HG02642 (cell line): Measurements from ENCODE around the gene SPARC.

Source experiments
- ATAC-seq: cut with Tn5 transposase; IDR thresholded peaks from one replicate; pipeline ENCODE4 v1.9.1; 2021; ENCODE audit warnings: mild to moderate bottlenecking; ENCODE audit not compliant: unreplicated experiment, poor library complexity

Gene SPARC

DNA sequence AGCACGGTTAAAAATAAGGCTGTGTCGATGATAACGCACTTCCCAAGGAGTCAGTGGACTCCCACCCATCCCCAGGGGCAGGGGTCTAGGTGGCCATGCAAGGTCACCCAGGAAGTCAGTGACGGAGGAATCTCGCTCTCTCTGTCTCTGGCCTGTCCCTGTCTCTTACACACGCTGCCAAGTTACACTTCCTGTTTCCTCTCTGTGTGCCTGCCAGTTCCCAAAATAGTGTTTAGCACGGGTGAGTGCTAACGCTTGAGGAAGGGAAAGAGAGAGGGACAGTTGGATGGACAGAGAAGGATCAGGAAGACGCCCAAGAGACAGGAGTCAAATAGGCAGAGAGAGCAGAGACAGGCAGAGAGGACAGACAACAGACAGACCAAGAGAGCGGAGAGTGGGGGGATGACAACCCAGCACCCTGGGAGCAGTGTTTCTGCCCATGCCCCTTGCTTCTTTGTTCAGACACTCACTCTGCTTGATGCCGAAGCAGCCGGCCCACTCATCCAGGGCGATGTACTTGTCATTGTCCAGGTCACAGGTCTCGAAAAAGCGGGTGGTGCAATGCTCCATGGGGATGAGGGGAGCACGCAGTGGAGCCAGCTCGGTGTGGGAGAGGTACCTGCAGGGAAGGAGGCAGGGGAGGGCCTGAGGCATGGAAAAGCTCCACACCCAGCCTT, 23.0 kb downstream of the SPARC start:
- no peak for ATAC-seq

DNA sequence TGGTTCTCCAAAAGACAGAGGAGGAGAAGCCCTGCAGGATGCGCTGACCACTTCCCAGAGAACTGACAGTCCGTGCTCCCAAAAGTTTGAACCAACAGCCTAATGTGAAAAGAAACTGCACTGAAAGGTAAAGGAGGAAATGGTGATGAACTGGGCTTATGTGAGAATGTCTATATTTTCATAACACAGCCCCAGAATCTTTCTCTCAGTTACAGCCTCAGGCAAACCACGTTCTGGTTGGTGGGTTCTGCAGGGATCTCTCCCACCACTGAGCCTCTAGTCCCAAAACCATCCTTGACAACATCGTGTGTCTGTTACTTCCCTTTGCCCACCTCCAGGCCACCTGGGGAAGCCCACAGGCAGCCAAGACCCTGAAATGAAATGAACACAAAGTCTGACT, 23.9 kb downstream of the SPARC start:
- peak; percentile 43 for ATAC-seq

DNA sequence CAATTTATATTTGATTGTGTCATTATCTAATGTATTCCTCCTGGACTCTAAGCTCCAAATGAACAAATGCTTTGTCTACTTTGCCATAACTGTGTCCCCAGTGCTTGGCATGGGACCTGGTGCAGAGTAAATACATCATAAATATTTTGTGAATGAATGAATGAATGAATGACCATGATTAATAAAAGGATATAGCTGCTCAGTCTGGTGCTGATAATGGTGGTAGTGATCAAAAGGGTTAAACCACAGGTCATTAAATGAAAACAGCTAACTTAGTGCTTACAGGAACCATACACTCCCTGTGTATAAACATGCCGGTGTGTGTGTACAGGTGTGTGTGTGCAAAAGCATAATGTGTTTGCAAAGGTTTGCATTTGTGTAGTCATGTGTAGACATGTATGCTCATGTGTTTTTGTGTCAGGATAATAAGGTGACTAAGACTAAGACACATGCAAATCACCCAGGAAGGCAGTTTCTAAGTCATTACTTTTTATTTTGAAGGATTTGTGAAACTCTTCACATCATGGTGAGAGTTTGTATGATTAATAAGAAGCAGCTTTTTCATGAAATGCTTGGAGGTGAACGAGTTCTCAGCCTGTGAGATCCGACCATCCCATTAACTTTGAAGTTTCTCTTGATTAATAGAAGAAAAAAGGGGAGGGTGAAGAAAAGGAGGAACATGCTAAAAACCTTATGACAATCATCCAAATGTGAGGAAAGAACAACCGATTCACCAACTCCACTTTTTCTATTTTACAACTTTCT, 24.6 kb downstream of the SPARC start:
- ATAC-seq, result peak; percentile 60

DNA sequence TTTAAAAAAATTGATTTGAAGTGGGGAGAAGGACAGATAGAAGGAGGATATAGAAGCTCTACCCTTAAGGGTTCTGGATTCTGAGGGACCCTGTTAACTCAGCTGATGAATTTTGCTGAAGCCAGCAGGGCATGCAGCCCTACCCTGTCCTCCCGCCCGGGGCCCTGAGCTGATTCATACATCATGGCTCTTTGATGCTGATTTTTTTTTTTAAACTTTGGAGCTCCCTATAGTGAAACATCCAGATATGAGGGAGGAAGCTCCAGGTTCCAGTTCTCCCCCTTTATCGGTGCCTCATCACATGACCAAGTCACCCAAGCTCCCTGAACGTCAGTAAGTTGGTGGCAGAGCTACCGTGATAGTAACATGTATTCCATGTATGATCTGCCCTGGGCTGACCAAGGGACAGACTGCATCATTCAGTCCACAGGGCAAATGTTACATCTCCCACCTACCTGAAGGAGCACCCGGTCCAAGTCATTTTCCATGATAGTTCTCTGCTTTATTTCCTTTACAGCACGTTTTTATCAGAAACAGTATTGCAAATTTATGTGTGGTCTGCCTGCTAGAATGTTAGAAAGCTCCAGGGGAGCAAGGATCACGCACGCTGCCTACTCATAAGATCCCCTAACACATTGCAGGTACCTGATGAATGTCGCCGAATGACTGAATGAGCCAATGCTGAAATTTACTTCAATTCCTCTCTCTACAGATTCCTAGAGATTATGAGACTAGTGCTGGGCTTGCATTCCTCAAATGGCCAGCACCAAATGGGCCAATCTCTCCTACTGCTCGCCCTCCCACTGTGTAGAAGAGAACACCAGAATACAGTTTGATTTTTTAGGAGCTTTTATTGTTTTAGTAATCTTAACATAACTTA, 25.9 kb downstream of the SPARC start:
- no peak for ATAC-seq

DNA sequence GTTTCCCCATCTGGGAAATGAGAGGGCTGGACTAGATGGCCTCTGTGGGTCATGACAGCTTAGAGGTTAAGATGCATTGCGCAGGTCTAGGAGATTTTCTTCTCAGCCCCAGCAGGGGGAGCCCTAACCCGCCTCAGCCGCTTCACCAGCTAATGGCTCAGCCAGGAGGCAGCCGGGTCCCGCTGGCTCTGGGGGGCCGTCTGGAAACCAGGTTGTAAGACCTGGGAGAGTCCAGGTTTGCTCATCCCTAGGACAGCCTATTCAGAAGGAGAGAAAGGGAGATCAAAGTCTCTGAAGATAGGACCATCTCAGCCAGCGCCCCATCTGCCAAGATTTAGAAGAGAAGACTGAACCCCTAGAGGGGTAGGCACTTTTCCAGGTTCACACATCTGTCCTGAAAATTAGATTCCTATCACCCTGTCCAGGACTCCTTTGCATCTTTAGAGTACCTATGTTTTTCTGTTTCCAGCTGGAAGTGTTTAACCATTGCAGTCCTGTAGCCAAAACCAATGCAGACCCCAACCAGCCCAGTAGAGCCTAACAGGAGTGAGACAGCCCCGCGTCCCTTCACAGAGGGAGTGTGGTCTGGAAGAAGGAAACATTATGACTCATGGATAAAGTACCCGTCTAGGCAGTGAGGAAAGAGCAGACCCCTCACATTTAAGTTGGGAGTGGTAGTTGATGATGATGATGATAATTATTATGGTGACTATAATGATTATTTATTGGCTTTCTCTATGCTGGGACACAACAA, 27.5 kb downstream of the SPARC start:
- peak; percentile 65 for ATAC-seq

DNA sequence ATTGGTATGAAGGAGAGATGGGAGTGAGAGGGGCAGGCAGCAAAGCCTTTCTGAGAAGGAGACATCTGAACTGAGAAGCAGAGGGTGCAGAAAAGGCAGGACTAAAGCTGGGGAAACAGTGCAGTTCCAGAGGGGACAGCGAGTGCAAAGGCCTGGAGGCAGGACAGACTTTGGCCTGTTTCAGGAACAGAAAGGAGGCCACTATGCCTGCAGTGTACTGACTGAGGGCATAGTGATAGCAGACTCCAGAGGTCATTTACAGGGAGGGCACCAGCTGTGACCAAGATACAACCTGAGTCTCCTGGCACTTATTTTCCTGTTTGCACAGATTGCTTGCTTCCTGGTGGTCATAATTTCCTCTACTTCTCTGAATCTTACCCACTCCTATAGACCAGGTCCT, 29.6 kb downstream of the SPARC start:
- ATAC-seq, result no peak

DNA sequence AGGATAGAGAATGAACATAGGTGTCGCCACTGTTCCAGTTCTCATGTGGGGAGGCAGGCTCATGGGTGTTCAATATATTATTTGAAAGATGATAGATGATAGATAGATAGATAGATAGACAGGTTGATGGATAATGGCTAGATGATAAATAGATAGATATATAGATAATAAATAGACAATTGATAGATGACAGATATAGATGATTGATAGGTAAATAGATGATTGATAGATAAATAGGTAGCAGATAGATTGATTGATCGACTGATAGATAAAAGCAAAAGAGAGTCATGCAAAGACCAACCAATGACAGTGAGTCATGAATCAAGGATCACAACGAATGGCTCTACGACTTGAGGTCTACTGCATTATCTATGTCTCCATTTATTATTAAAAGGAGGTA, 30.4 kb downstream of the SPARC start:
- no peak for ATAC-seq

DNA sequence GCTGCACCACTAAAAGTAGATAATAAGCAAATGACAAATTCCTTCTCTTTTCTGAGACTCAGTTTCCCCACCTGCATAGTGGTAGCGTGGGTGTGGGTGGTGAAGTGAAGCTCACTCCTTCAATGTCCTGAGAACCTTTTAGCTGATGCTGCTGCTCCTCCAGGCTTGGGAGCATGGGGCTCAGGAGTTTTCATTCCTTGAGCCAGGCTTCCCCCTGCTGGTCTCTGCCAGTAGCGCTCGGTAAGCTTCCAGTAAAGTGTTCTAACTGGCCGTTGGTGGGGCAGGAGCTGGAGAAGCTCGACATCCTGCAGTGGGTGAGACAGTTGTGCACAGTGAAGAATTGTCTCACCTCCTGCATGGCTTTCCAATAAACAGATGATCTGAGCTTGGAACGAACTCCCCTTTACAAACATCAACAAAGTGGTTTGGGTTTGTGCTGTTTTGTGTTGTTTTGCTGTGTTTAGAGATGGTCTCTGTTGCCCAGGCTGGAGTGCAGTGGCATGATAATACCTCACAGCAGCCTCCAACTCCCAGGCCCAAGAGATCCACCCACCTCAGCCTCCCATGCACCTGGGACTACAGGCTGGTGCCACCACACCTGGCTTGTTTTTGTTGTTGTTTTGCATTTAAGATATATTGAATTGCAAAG, 34.6 kb downstream of the SPARC start:
- peak; percentile 94 for ATAC-seq

DNA sequence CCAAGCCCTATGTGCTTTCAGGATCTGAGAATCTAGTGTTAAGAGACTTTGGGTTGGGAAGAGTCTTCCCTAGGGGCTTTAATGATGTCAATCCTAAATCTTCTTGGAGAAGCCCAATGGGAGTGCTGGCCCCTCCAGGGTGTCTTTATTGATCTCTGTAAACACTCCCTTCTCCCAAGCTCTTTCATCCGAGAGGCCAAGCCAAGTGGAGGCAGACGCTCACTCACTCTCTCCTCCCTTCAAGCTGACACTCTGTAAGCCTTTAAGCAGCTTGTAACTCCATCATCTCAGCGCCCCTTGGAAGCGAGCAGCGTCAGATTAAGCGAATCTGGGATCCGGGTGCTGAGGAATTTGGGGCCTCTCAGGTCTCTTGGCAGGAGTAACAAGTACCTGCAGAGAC, 37.7 kb downstream of the SPARC start:
- no peak for ATAC-seq

DNA sequence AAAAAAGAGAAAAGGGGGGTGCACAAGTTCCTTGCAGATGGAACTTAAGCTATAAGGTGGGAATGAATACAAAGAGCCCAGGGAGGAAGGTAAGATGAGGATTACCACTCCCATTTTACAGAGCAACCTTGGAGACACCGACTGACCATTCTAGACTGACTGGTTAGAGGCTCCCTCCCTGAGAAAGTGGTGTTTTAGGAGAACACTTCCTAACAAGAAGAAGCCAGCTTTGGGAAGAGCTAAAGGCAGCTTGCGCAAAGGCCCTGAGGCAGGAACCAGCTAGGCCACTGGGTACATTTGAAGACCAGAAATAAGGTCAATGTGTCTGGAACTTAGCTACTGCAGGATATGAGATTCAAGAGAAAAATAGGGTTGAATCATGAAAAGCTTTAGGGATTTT, 38.6 kb downstream of the SPARC start:
- no peak for ATAC-seq

DNA sequence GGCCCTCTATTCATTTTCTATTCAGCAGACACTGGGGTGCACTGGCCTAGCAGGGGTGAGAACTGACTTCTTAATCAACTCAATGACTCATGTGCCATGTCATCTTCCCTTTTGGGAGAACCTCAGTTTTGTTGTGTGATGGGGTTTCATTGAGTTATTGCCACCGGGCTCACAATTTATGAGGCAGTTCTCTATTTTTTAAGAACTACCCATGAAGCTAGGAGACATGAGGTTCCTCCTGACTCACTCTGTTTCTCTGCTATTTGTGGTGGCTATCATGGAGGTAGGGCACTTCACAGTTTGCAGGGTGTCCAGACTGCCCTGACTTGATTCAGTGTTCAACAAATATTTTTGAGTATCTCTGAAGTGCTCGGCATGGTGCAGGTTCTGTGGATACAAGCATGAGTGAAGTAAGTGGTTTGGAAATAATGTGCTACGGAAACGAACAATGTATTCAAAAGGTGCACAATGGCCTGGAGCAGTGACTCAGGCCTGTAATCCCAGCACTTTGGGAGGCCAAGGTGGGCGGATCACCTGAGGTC, 39.3 kb downstream of the SPARC start:
- no peak for ATAC-seq

DNA sequence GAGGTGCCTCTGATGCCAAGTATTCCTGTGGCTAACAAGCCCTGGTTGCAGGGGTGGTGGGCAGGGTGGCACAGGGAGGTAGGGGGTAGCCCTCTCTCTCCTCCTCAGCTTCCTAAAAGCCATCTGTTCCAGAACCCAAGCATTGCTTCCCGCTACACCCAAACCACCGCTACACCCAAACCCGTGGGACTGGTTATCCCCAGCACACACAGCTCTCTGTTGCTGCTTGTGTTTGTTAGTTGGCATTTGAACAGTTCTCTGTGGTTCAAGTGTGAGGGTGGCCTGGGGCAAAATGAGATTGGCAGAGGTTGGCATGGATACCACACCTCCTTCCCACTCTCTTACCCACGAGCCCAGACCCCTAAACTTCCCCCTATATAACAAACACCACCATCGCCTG, 40.4 kb downstream of the SPARC start:
- ATAC-seq, result no peak

DNA sequence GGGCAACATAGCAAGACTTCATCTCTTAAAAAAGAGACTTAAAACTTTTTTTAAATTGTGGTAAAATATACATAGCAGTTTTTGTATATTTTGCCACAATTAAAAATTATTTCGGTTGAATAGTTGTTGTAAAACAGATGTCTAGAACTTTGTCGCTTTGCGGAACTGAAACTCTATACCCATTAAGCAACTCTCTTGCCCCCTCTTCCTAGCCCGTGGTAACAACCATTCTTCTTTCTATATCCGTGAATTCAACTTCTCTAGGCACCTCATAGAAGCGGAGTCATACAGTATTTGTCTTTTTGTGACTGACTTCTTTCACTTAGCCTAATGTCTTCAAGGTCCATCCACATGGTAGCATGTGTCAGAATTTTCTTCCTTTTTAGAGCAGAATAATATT, 43.3 kb downstream of the SPARC start:
- no peak for ATAC-seq

DNA sequence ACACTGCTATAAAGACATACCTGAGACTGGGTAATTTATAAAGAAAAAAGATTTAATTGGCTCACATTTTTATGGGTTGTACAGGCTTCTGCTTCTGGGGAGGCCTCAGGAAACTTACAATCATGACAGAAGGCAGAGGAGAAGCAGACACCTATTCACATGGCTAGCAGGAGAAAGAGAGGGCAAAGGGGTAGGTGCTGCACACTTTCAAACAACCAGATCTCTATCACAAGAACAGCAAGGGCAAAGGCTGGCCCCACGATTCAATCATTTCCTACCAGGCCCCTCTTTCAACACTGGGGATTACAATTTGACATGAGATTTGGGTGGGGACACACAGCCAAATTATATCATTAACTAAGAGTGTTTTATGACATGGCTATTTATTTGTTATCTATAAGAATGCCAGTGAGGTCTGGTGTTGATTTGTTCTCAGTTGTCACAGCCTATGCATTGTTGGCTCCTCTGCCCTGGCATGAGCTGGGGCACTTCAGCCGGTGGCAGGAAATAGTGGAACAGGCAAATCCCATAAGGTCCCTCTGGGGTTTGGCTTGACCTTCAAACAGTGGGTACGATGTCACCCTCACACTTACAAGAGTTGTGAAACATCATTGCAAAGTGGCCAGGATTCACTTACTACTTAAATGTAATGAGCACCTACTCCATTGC, 44.1 kb downstream of the SPARC start:
- no peak for ATAC-seq

DNA sequence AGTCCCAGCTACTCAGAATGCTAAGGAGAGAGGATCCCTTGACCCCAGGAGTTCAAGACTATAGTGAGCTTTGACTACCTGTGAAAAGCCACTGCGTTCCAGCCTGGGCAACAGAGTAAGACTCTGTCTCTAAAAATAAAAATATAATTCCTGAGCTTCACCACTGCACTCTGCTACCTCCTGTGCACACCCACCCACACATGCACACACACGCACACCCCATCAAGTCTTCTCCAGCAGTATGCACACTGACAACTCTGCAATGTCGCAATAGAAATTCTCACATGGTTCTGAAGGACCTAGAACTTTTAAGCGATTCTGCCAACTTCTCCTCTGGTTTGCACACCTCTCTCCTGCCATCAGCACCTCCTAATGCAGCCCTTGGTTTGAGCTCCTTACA, 48.1 kb downstream of the SPARC start:
- no peak for ATAC-seq

DNA sequence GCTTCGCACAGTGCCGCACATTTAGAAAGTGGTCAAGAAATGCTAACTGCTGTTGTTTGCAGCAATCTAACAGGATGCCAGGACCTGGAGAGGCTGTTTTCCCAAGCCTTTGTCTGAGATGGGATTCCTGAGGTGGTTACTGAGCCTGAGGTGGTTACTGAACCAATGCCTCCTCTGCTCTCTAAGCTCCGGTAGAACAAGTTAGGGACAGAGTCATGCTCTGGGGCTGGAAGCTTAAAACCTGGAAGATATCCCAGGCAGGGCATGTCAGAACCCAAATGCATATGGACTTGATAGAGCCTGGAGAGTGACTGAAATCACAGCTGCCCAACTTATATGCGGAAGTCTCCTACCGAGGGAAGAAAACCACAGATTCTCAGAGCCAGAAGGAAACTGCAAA, 49.0 kb downstream of the SPARC start:
- ATAC-seq, result no peak

DNA sequence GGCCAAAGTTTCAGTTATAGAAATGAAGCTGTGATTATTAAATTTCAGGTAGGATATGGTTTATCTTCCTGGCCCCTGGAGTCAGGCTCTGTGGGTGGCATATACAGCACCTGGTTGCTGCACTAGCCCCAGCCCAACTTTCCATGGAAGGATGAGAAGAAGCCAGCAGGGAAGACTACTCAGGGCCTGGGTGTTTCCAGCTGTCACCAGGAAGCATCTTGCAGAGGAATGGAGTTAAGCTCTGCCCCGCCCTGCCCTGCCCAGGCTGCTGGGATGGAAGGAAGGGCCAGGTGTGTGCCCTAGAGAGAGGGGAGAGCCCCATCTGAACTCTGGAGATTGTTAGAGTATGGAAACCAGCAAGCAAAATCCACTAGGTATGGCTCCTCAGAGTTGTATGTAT, 52.8 kb downstream of the SPARC start:
- no peak for ATAC-seq

DNA sequence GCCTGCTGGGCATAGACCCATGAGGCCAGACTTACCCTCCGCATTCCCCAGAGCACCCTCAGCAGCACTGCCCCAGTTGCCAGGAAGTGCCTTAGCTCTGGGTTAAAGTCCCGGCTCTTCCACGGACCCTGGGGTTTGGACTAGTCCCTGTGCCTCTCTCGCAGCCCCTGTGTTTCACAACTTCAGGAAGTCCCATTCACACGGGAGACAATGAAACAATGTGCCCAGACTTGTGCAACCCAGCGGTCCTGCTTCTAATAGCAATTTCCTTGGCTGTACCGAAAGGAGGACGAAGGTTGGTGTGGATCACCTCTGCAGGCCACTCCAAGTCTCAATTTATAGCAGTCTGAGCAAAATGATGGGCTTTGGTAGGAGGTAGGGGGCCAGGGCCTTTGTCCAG, 53.8 kb downstream of the SPARC start:
- ATAC-seq, result no peak

DNA sequence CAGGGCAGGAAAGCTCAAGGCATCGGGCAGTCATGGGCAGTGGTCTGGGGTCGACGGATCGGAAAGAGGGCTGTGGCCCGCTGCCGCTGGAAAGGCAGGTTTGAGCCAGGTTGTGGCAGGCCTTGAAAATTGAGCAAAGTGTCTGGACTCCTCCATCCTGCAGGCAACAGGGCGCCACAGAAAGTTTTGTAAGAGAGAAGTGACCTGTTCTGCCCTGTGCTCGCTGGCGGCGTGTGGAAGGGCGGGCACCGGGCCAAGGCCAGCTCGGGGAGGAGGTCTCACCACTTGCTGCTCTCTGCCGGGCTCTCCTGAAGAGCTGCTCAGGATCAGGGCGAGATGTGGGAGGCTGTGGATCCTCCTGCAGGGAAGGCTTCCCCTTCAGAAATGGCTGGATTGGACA, 54.2 kb downstream of the SPARC start:
- no peak for ATAC-seq
